CD4-positive, alpha-beta memory T cell (primary cell): ENCODE results near the gene DENND5B. TPM values are rescaled to one million over a fixed set of nuclear protein-coding genes. Genes with fewer than 3 reads are reported as not detected.
"Not testable (repeated sequence)": the region's sequence is repeated elsewhere in the genome, so short reads cannot be mapped to it uniquely, and the experiment has no call there.

Source experiments
- CTCF ChIA-PET: fragments of 350-600 bp; sonication (Branson Sonifier 250); formaldehyde crosslinking; loops from one replicate; lab custom pipeline; 2021; ENCODE audit warnings: inconsistent platforms; ENCODE audit not compliant: partially characterized antibody; lab: Charles Lee
- POLR2A ChIA-PET: fragments of 350-600 bp; sonication (Branson Sonifier 250); formaldehyde crosslinking; loops from one replicate; lab custom pipeline; 2021; ENCODE audit not compliant: partially characterized antibody; lab: Charles Lee
- DNase-seq, 5 donors: peaks; one replicate each; pipeline versions ENCODE4 v3.0.0 to v3.0.0-alpha.2; 2020 to 2022; ENCODE audit warnings: mixed read lengths in 1 of 5
- H3K27ac ChIP-seq: one replicate; pipeline ENCODE4 v1.7.0; 2013; ENCODE audit warnings: low read depth, low read length
- H3K27me3 ChIP-seq: 2 replicates; pipeline ENCODE4 v1.7.0; 2013; ENCODE audit warnings: mild to moderate bottlenecking, low read length, moderate library complexity; ENCODE audit not compliant: insufficient read depth
- H3K36me3 ChIP-seq: 2 replicates; pipeline ENCODE4 v1.7.0; 2013; ENCODE audit warnings: mild to moderate bottlenecking, low read length, moderate library complexity; ENCODE audit not compliant: insufficient read depth
- H3K4me1 ChIP-seq: 2 replicates; pipeline ENCODE4 v1.7.0; 2013; ENCODE audit warnings: mild to moderate bottlenecking, low read length, moderate library complexity; ENCODE audit not compliant: insufficient read depth
- H3K4me3 ChIP-seq, 2 donors: one replicate each; pipeline ENCODE4 v1.7.0; 2013; ENCODE audit warnings: low read length in 2 of 2, mild to moderate bottlenecking in 1 of 2
- H3K9me3 ChIP-seq, 2 donors: one replicate each; pipeline ENCODE4 v1.7.0; 2013; ENCODE audit warnings: low read length in 2 of 2, control low read depth in 1 of 2; ENCODE audit not compliant: control insufficient read depth in 1 of 2
- H3K27ac Mint-ChIP-seq, 7 donors: one replicate each; pipeline ENCODE4 v1.8.0; 2020 to 2021; ENCODE audit warnings: mixed read lengths in 7 of 7, mild to moderate bottlenecking in 6 of 7, inconsistent platforms in 3 of 7, moderate library complexity in 3 of 7
- H3K27me3 Mint-ChIP-seq, 2 donors: one replicate each; pipeline ENCODE4 v1.8.0; 2020 to 2021; ENCODE audit warnings: mixed read lengths in 2 of 2
- H3K36me3 Mint-ChIP-seq, 2 donors: one replicate each; pipeline ENCODE4 v1.8.0; 2020 to 2021; ENCODE audit warnings: mixed read lengths in 2 of 2, inconsistent platforms in 1 of 2, mild to moderate bottlenecking in 1 of 2
- H3K4me1 Mint-ChIP-seq, 4 donors: one replicate each; pipeline ENCODE4 v1.8.0; 2020 to 2021; ENCODE audit warnings: mixed read lengths in 4 of 4, mild to moderate bottlenecking in 1 of 4
- H3K4me3 Mint-ChIP-seq, 8 donors: one replicate each; pipeline ENCODE4 v1.8.0; 2020 to 2021; ENCODE audit warnings: mixed read lengths in 8 of 8, mild to moderate bottlenecking in 7 of 8, moderate library complexity in 6 of 8, inconsistent platforms in 3 of 8
- H3K9me3 Mint-ChIP-seq, 8 donors: one replicate each; pipeline ENCODE4 v1.8.0; 2020 to 2021; ENCODE audit warnings: mixed read lengths in 8 of 8, mild to moderate bottlenecking in 5 of 8, inconsistent platforms in 3 of 8, moderate library complexity in 1 of 8
- intact Hi-C: fragments of 100-400 bp; cut with micrococcal nuclease; formaldehyde crosslinking; loops from one replicate; pipeline ENCODE4 v1.15.1; 2023
- polyA plus RNA-seq, 2 donors: library from polyadenylated mRNA; unstranded; fragments of 300-500 nt; fragmentation: Illumina TruSeq; gene quantifications; one replicate each; pipeline ENCODE4 v1.2.3, GENCODE V29; 2021
- total RNA-seq, 2 experiments: library from RNA; stranded (reverse); gene quantifications; one replicate each; pipeline ENCODE4 v1.2.3, GENCODE V29; 2021

The DENND5B gene
- total and polyA plus RNA-seq, 4 experiments from 2014 or later: 0.60 TPM; not detected in 3

GRCh38 chr12:31570880-31571279 is 20.1 kb downstream of the DENND5B start:
- H3K4me1 Mint-ChIP-seq: peaks cover 0 to 1% (median 0%) of the 10 kb centered on the region in 4 donors
- H3K9me3 Mint-ChIP-seq: no peaks in the 10 kb centered on the region
- Histone ChIP-seq H3K9me3 (no peaks in the 10 kb centered on the region), H3K4me3 (no peak overlapping the region), H3K4me1 (no peaks in the 10 kb centered on the region), H3K27me3 (no peaks in the 10 kb centered on the region), H3K36me3 (no peaks in the 10 kb centered on the region), H3K27ac (no peak overlapping the region)
- POLR2A ChIA-PET: no interaction called here
- intact Hi-C loops: no loop called here
- no peak overlapping the region for H3K27ac Mint-ChIP-seq
- H3K4me3 Mint-ChIP-seq: no peak overlapping the region
- H3K27me3 Mint-ChIP-seq: peaks cover 12 to 17% of the 10 kb centered on the region in 2 donors
- CTCF ChIA-PET: no interaction called here
- DNase-seq: no peak
- no peaks in the 10 kb centered on the region for H3K36me3 Mint-ChIP-seq

DNA sequence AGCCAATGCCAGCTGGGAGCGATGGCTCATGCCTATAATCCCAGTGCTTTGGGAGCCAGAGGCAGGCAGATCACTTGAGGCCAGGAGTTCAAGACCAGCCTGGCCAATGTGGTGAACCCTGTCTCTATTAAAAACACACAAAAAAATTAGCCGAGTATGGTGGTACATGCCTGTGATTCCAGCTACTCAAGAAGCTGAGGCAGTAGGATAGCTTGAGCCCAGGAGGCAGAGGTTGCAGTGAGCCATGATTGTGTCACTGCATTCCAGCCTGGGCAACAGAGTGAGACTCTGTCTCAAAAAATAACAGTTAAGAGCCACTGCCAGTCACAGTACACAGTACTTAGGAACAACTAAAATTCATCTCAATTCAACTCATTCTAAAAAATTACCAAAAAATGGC is 21.4 kb downstream of the DENND5B start:
- H3K9me3 ChIP-seq, H3K9me3 Mint-ChIP-seq, H3K36me3 Mint-ChIP-seq, H3K4me3 Mint-ChIP-seq, intact Hi-C loops, H3K4me3 ChIP-seq, H3K4me1 ChIP-seq, DNase-seq, H3K27ac Mint-ChIP-seq, H3K27ac ChIP-seq, POLR2A ChIA-PET, H3K4me1 Mint-ChIP-seq, H3K27me3 ChIP-seq, CTCF ChIA-PET, H3K36me3 ChIP-seq: not testable (repeated sequence)
- peaks cover 12 to 18% of the 10 kb centered on the region in 2 donors for H3K27me3 Mint-ChIP-seq

DNA sequence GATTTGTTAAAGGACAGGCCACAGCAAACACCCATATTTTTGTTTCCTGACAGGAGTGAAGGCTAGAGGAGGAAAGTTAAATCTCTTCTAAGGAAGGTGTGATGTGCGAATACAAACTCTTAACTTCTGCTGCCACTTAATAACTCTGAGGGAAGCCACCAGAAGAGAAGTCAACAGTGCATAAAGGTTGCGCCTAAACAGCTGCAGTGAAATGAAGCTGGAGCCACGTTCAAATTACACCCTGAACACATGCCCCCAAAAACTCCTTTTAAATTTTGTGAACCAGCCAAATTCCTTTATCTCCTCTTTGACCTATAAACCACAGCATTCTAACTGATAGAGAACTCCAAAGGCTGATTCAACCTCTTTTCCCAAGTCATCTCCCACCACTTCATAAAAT is 22.4 kb downstream of the DENND5B start:
- Histone ChIP-seq H3K27me3 (no peaks in the 10 kb centered on the region), H3K27ac (no peak overlapping the region), H3K9me3 (no peaks in the 10 kb centered on the region), H3K36me3 (no peaks in the 10 kb centered on the region), H3K4me3 (no peak overlapping the region), H3K4me1 (no peaks in the 10 kb centered on the region)
- no peak overlapping the region for H3K27ac Mint-ChIP-seq
- H3K4me3 Mint-ChIP-seq: no peak overlapping the region
- intact Hi-C loops: no loop called here
- POLR2A ChIA-PET: no interaction called here
- CTCF ChIA-PET: no interaction called here
- peaks cover 12 to 18% of the 10 kb centered on the region in 2 donors for H3K27me3 Mint-ChIP-seq
- no peaks in the 10 kb centered on the region for H3K9me3 Mint-ChIP-seq
- no peaks in the 10 kb centered on the region for H3K36me3 Mint-ChIP-seq
- H3K4me1 Mint-ChIP-seq: peaks cover 0 to 1% (median 0%) of the 10 kb centered on the region in 4 donors
- no peak for DNase-seq

DNA sequence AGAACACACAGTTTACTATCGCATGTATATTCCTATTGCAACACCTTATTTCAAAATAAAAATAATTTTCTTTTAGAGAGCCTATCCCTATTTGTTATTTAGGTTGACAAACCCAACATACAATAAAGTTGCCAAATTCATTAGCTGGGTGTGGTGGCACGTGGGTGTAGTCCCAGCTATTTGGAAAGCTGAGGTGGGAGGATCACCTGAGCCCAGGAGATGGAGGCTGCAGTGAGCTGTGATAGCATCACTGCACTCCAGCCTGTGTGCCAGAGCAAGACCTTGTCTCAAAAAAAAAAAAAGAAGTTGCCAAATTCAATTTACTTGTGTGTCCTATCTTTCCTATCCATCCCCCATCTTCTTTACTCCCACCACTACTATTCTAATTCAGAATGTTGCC is 23.9 kb downstream of the DENND5B start:
- Histone ChIP-seq H3K9me3 (no peaks in the 10 kb centered on the region), H3K27me3 (no peaks in the 10 kb centered on the region), H3K4me3 (no peak overlapping the region), H3K27ac (no peak overlapping the region), H3K4me1 (no peaks in the 10 kb centered on the region), H3K36me3 (no peaks in the 10 kb centered on the region)
- Mint-ChIP-seq H3K27me3 (peaks cover 9 to 13% of the 10 kb centered on the region in 2 donors), H3K9me3 (no peaks in the 10 kb centered on the region), H3K4me1 (peaks cover 0 to 1% (median 0%) of the 10 kb centered on the region in 4 donors), H3K36me3 (no peaks in the 10 kb centered on the region), H3K27ac (no peak overlapping the region), H3K4me3 (no peak overlapping the region)
- CTCF ChIA-PET: no interaction called here
- POLR2A ChIA-PET: no interaction called here
- DNase-seq: no peak
- intact Hi-C loops: no loop called here

DNA sequence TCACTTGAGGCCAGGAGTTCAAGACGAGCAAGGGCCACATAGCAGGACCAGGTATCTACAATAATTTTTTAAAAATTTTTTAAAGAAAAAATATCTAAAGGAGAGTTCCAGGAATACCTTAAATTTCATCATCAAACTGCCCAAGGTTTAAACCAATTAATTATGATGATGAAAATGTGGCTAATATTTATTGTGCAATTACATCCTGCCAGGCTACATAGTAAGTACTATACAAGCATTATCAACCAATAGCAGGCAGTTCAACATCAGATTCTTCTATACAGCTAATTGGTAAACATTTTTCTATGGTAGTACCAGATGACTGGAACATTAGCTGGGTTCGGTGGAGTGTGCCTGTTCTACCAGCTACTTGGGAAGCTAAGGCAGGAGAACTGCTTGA is 24.4 kb downstream of the DENND5B start:
- H3K4me1 Mint-ChIP-seq: peaks cover 0 to 1% (median 0%) of the 10 kb centered on the region in 4 donors
- H3K4me3 Mint-ChIP-seq: no peak overlapping the region
- no peak overlapping the region for H3K27ac ChIP-seq
- H3K36me3 ChIP-seq: no peaks in the 10 kb centered on the region
- POLR2A ChIA-PET: no interaction called here
- H3K27me3 ChIP-seq: no peaks in the 10 kb centered on the region
- no peak overlapping the region for H3K4me3 ChIP-seq
- no peaks in the 10 kb centered on the region for H3K9me3 Mint-ChIP-seq
- H3K36me3 Mint-ChIP-seq: no peaks in the 10 kb centered on the region
- H3K4me1 ChIP-seq: no peaks in the 10 kb centered on the region
- intact Hi-C loops: no loop called here
- H3K27ac Mint-ChIP-seq: no peak overlapping the region
- no peak for DNase-seq
- H3K27me3 Mint-ChIP-seq: peaks cover 9 to 16% of the 10 kb centered on the region in 2 donors
- H3K9me3 ChIP-seq: no peaks in the 10 kb centered on the region
- CTCF ChIA-PET: no interaction called here

GRCh38 chr12:31562594-31563328 is 28.2 kb downstream of the DENND5B start:
- Histone ChIP-seq H3K27ac (no peak overlapping the region), H3K27me3 (no peaks in the 10 kb centered on the region), H3K4me3 (no peak overlapping the region), H3K9me3 (no peaks in the 10 kb centered on the region), H3K36me3 (no peaks in the 10 kb centered on the region), H3K4me1 (no peaks in the 10 kb centered on the region)
- no peaks in the 10 kb centered on the region for H3K9me3 Mint-ChIP-seq
- H3K4me3 Mint-ChIP-seq: no peak overlapping the region
- no peak overlapping the region for H3K27ac Mint-ChIP-seq
- H3K27me3 Mint-ChIP-seq: peaks cover 14 to 19% of the 10 kb centered on the region in 2 donors
- POLR2A ChIA-PET: no interaction called here
- DNase-seq: no peak
- no peaks in the 10 kb centered on the region for H3K4me1 Mint-ChIP-seq
- intact Hi-C loops: no loop called here
- H3K36me3 Mint-ChIP-seq: no peaks in the 10 kb centered on the region
- CTCF ChIA-PET: no interaction called here

DNA sequence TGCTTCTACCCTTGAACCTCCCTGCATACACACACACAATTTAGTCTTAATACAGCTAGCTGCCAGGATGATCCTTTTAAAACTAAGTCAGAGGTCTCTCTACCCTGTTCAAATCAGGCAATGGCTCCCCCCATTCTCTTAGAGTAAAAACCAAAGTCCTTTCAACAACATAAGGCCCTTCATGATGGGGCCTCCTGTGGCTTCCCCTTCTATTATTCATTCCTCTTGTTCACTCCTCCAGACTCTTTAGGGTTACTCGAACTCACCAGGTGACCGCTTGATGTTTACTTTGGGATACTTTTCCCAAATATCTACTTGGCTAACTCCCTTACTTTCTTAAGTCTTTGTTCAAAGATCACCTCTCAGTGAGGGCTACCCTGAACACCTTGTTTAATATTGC is 30.4 kb downstream of the DENND5B start:
- Mint-ChIP-seq H3K4me3 (no peak overlapping the region), H3K27me3 (peaks cover 15 to 19% of the 10 kb centered on the region in 2 donors), H3K9me3 (peaks cover 0 to 5% (median 0%) of the 10 kb centered on the region in 8 donors), H3K4me1 (no peaks in the 10 kb centered on the region), H3K27ac (no peak overlapping the region), H3K36me3 (no peaks in the 10 kb centered on the region)
- no peaks in the 10 kb centered on the region for H3K36me3 ChIP-seq
- POLR2A ChIA-PET: no interaction called here
- no peak for DNase-seq
- H3K9me3 ChIP-seq: no peaks in the 10 kb centered on the region
- H3K27me3 ChIP-seq: no peaks in the 10 kb centered on the region
- CTCF ChIA-PET: interaction anchor here (1.3 kb wide), 1 partner anchor 13 kb away, joined by 3 read pairs; no protein-coding TSS in a partner anchor
- H3K4me3 ChIP-seq: no peak overlapping the region
- H3K27ac ChIP-seq: no peak overlapping the region
- intact Hi-C loops: no loop called here
- H3K4me1 ChIP-seq: no peaks in the 10 kb centered on the region
